HepG2 (cell line): ENCODE measurements around the gene QSOX1. TPM values are rescaled to one million over a fixed set of nuclear protein-coding genes. Genes with fewer than 3 reads are reported as not detected.

ENCODE experiments used
- ATAC-seq: fragments of 200-7000 bp; cut with Tn5 transposase; 3 replicates; pipeline ENCODE4 v1.9.1; 2020; ENCODE audit warnings: mild to moderate bottlenecking, moderate library complexity
- BruUV-seq: library from RNA; stranded (reverse); fragments of 400-500 nt; replicated peaks from 2 replicates; lab custom pipeline; 2021; lab: Mats Ljungman, UMichigan
- CTCF ChIA-PET: fragments of 300-600 bp; formaldehyde crosslinking; extraction: SDS; loops from one replicate; lab custom pipeline; 2021; ENCODE audit warnings: low total read pairs, inconsistent platforms, low intra/inter-chr PET ratio; lab: Yijun Ruan, JAX
- POLR2A ChIA-PET: fragments of 350-600 bp; sonication (Branson Sonifier 250); formaldehyde crosslinking; loops from one replicate; lab custom pipeline; 2020; ENCODE audit warnings: antibody characterized with exemption, inconsistent platforms; lab: Yijun Ruan, JAX
- DNase-seq: peaks from one replicate; pipeline ENCODE4 v3.0.0-alpha.2; 2015; ENCODE audit warnings: low spot score
- FAIRE-seq: peaks from 3 replicates; lab custom pipeline; 2011; peaks lifted over from hg19 to GRCh38; lab: Jason Lieb, UNC
- H2AFZ ChIP-seq: one replicate; pipeline ENCODE4 v1.6.1; 2011; ENCODE audit warnings: low read length, inconsistent platforms
- H3K27ac ChIP-seq: fragments of 300-600 bp; 3 replicates; pipeline ENCODE4 v1.8.0; 2011; ENCODE audit warnings: mixed run types, mild to moderate bottlenecking, mixed read lengths, low read length, inconsistent platforms; ENCODE audit not compliant: insufficient read depth; ENCODE audit errors: extremely low read length
- H3K27me3 ChIP-seq, 2 experiments: fragments of 200-600 bp in 1 of 2; 2 replicates in 1 of 2; 3 replicates in 1 of 2; pipeline versions ENCODE4 v1.6.0 to v1.8.0; 2011; ENCODE audit warnings: low read length in 2 of 2, mild to moderate bottlenecking in 2 of 2, moderate library complexity in 2 of 2, inconsistent platforms in 1 of 2; ENCODE audit not compliant: insufficient read depth in 2 of 2, control insufficient read depth in 1 of 2
- H3K36me3 ChIP-seq, 2 experiments: fragments of 200-600 bp in 1 of 2; replicated peaks in 1 of 2; 2 replicates in 1 of 2; 3 replicates in 1 of 2; pipeline versions ENCODE4 v1.5.1 to v1.8.0; 2011; ENCODE audit warnings: low read length in 2 of 2, inconsistent platforms in 1 of 2; ENCODE audit not compliant: insufficient read depth in 2 of 2, control insufficient read depth in 1 of 2
- H3K4me1 ChIP-seq: 2 replicates; pipeline ENCODE4 v1.5.1; 2012; ENCODE audit warnings: low read length, inconsistent platforms; ENCODE audit not compliant: insufficient read depth
- H3K4me2 ChIP-seq: 2 replicates; pipeline ENCODE4 v1.6.0; 2011; ENCODE audit warnings: low read depth, low read length, inconsistent platforms
- H3K4me3 ChIP-seq, 3 experiments: fragments of 200-600 bp in 1 of 3; sonication (generic), shearing (Covaris generic) in 1 of 3; replicated peaks in 1 of 3; 2 replicates each; pipeline ENCODE4 v1.5.1; 2011 to 2016; ENCODE audit warnings: low read length in 3 of 3, inconsistent platforms in 2 of 3, low read depth in 2 of 3, mild to moderate bottlenecking in 2 of 3, control low read depth in 1 of 3, mixed read lengths in 1 of 3; ENCODE audit not compliant: insufficient read depth in 1 of 3
- H3K79me2 ChIP-seq: one replicate; pipeline ENCODE4 v1.6.1; 2011; ENCODE audit warnings: low read length, inconsistent platforms; ENCODE audit not compliant: insufficient read depth
- H3K9ac ChIP-seq: 2 replicates; pipeline ENCODE4 v1.6.0; 2011; ENCODE audit warnings: mild to moderate bottlenecking, low read depth, low read length, inconsistent platforms; ENCODE audit not compliant: insufficient read depth
- H3K9me3 ChIP-seq: 2 replicates; pipeline ENCODE4 v1.5.1; 2012; ENCODE audit warnings: mild to moderate bottlenecking, low read length
- H4K20me1 ChIP-seq: 2 replicates; pipeline ENCODE4 v1.6.0; 2011; ENCODE audit warnings: inconsistent platforms, mild to moderate bottlenecking, low read length, moderate library complexity; ENCODE audit not compliant: insufficient read depth
- ATM ChIP-seq: fragments of 450-650 bp; IDR thresholded peaks from 2 replicates; pipeline ENCODE4 v1.7.1; 2017; ENCODE audit warnings: mild to moderate bottlenecking, borderline replicate concordance
- IKZF1 ChIP-seq: fragments of 450-650 bp; IDR thresholded peaks from 2 replicates; pipeline ENCODE4 v1.7.1; 2016
- NFIB ChIP-seq: sonication (generic); formaldehyde crosslinking; IDR thresholded peaks from 2 replicates; pipeline ENCODE4 v1.9.0; 2021; ENCODE audit warnings: missing genetic modification reagents, mild to moderate bottlenecking, borderline replicate concordance
- RBM22 ChIP-seq: fragments of 200-400 bp; formaldehyde crosslinking; optimal IDR thresholded peaks from 2 replicates; pipeline ENCODE3; 2017; ENCODE audit warnings: mild to moderate bottlenecking, low read length, moderate library complexity
- REL ChIP-seq: sonication (generic); formaldehyde crosslinking; conservative IDR thresholded peaks from 2 replicates; pipeline ENCODE4 v1.8.0; 2022; ENCODE audit warnings: mild to moderate bottlenecking, missing genetic modification reagents, moderate library complexity
- SETDB1 ChIP-seq: sonication (generic); formaldehyde crosslinking; IDR thresholded peaks from 2 replicates; pipeline ENCODE4 v1.5.1; 2020; ENCODE audit warnings: missing genetic modification reagents, mild to moderate bottlenecking, borderline replicate concordance
- SIN3B ChIP-seq: fragments of 150-350 bp; IDR thresholded peaks from 2 replicates; pipeline ENCODE4 v1.6.1; 2014; ENCODE audit warnings: low read length
- ZNF792 ChIP-seq: IDR thresholded peaks from 2 replicates; pipeline ENCODE4 v1.6.1; 2016
- ZNF891 ChIP-seq: sonication (generic); formaldehyde crosslinking; IDR thresholded peaks from 2 replicates; pipeline ENCODE4 v1.5.0; 2020; ENCODE audit warnings: mild to moderate bottlenecking, missing genetic modification reagents
- ZSCAN9 ChIP-seq: IDR thresholded peaks from 2 replicates; pipeline ENCODE4 v1.6.1; 2016; ENCODE audit warnings: borderline replicate concordance
- WGBS: methylation state at CpG from one replicate; pipeline ENCODE4 v1.1.6; 2017; ENCODE audit warnings: low lambda C conversion rate; 5-methylcytosine and 5-hydroxymethylcytosine counted together
- in situ Hi-C: cut with HindIII; loops from 2 replicates; pipeline ENCODE4 v1.10.0; 2017; ENCODE audit warnings: low pct_unique_long_range_greater_than_20kb; ENCODE audit not compliant: extremely low pct_ligation_motif_present
- intact Hi-C: fragments of 100-400 bp; cut with micrococcal nuclease; formaldehyde crosslinking; loops from one replicate; pipeline ENCODE4 v1.10.0; 2022; ENCODE audit not compliant: unreplicated experiment
- polyA plus RNA-seq, 8 experiments: library from polyadenylated mRNA; depleted of rRNA in 3 of 8; stranded (reverse) in 7 of 8; unstranded in 1 of 8; fragments of >200 nt; fragmentation: Illumina TruSeq in 4 of 8; extraction: Trizol in 4 of 8; gene quantifications; 2 replicates each; pipeline versions ENCODE4 v1.2.1 to v1.2.3, GENCODE V29; 2011 to 2016; ENCODE audit warnings: low read depth in 4 of 8, missing spikeins in 1 of 8, mixed read lengths in 1 of 8; ENCODE audit not compliant: insufficient read depth in 1 of 8
- total RNA-seq, 5 experiments: library from RNA; depleted of rRNA; stranded (reverse); fragments of >200 nt; fragmentation: Illumina TruSeq; extraction: Trizol; gene quantifications; 2 replicates each; pipeline ENCODE4 v1.2.3, GENCODE V29; 2016; ENCODE audit warnings: low read depth in 1 of 5
- TF ChIP-seq, protein P1 (sequence below): sonication (generic); formaldehyde crosslinking; IDR thresholded peaks from 2 replicates; pipeline ENCODE4 v1.5.0; 2020; ENCODE audit warnings: mild to moderate bottlenecking, missing genetic modification reagents, borderline replicate concordance
- TF ChIP-seq, protein P2 (sequence below): sonication (generic); formaldehyde crosslinking; IDR thresholded peaks from 2 replicates; pipeline ENCODE4 v1.5.0; 2020; ENCODE audit warnings: missing genetic modification reagents
- TF ChIP-seq, protein P3 (sequence below): sonication (generic); formaldehyde crosslinking; IDR thresholded peaks from 2 replicates; pipeline ENCODE4 v1.4.0; 2020; ENCODE audit warnings: mild to moderate bottlenecking, missing genetic modification reagents

QSOX1 gene
- total and polyA plus RNA-seq, 2 of the 13 experiments (the other 11 are each of a cell fraction or from before 2014, with no cell fraction given): 6.8 to 40.2 TPM

DNA sequence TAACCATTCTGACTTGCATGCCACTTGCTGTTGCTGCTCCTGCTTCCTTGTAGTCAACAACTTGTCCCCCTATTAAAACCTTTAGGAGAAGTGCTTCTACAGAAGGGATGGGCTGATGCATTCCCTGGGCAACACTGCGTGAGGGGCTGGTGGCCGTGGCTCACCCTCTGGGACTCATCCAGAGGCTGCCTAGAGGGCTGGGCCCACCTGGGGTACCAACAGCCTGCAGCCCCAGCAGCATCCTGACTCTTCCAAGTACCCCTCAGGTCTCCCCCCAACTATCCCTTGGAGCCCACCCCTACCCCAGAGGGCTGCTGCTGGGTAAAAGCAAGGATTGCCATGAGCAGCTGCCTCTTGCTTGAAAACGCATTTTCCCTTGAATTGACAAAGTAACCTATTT is 40.7 kb downstream of the QSOX1 start:
- ATAC-seq: no peak

More for the DNA sequence above, 40.7 kb downstream of the QSOX1 start:
- ChIA-PET POLR2A (no interaction called here), CTCF (no interaction called here)
- Histone ChIP-seq H3K4me3 (no peak overlapping the region), H3K4me1 (peaks cover 9% of the 10 kb centered on the region; the same call in 1 of the 2 replicates), H3K9ac (no peak overlapping the region), H3K36me3 (no peaks in the 10 kb centered on the region), H4K20me1 (no peaks in the 10 kb centered on the region), H3K4me2 (no peak overlapping the region), H3K79me2 (no peaks in the 10 kb centered on the region), H3K27ac (no peak overlapping the region), H2AFZ (no peak overlapping the region), H3K27me3 (no peaks in the 10 kb centered on the region), H3K9me3 (no peaks in the 10 kb centered on the region)
- DNase-seq (no peak), FAIRE-seq (no peak)
- 98% methylated on average over 3 of the region's 3 CpGs for WGBS
- in situ Hi-C loops: no loop called here
- no TSS peak for BruUV-seq
- intact Hi-C loops: no loop called here
- TF ChIP-seq ZNF792 (CRISPR knock-in tag) (no peak), SIN3B (no peak), ZSCAN9 (CRISPR knock-in tag) (no peak), ZNF891 (CRISPR knock-in tag) (no peak), REL (no peak), SETDB1 (CRISPR knock-in tag) (no peak), NFIB (CRISPR knock-in tag) (no peak), RBM22 (no peak), IKZF1 (no peak), ATM (no peak)
- TF ChIP-seq, protein P1, sequence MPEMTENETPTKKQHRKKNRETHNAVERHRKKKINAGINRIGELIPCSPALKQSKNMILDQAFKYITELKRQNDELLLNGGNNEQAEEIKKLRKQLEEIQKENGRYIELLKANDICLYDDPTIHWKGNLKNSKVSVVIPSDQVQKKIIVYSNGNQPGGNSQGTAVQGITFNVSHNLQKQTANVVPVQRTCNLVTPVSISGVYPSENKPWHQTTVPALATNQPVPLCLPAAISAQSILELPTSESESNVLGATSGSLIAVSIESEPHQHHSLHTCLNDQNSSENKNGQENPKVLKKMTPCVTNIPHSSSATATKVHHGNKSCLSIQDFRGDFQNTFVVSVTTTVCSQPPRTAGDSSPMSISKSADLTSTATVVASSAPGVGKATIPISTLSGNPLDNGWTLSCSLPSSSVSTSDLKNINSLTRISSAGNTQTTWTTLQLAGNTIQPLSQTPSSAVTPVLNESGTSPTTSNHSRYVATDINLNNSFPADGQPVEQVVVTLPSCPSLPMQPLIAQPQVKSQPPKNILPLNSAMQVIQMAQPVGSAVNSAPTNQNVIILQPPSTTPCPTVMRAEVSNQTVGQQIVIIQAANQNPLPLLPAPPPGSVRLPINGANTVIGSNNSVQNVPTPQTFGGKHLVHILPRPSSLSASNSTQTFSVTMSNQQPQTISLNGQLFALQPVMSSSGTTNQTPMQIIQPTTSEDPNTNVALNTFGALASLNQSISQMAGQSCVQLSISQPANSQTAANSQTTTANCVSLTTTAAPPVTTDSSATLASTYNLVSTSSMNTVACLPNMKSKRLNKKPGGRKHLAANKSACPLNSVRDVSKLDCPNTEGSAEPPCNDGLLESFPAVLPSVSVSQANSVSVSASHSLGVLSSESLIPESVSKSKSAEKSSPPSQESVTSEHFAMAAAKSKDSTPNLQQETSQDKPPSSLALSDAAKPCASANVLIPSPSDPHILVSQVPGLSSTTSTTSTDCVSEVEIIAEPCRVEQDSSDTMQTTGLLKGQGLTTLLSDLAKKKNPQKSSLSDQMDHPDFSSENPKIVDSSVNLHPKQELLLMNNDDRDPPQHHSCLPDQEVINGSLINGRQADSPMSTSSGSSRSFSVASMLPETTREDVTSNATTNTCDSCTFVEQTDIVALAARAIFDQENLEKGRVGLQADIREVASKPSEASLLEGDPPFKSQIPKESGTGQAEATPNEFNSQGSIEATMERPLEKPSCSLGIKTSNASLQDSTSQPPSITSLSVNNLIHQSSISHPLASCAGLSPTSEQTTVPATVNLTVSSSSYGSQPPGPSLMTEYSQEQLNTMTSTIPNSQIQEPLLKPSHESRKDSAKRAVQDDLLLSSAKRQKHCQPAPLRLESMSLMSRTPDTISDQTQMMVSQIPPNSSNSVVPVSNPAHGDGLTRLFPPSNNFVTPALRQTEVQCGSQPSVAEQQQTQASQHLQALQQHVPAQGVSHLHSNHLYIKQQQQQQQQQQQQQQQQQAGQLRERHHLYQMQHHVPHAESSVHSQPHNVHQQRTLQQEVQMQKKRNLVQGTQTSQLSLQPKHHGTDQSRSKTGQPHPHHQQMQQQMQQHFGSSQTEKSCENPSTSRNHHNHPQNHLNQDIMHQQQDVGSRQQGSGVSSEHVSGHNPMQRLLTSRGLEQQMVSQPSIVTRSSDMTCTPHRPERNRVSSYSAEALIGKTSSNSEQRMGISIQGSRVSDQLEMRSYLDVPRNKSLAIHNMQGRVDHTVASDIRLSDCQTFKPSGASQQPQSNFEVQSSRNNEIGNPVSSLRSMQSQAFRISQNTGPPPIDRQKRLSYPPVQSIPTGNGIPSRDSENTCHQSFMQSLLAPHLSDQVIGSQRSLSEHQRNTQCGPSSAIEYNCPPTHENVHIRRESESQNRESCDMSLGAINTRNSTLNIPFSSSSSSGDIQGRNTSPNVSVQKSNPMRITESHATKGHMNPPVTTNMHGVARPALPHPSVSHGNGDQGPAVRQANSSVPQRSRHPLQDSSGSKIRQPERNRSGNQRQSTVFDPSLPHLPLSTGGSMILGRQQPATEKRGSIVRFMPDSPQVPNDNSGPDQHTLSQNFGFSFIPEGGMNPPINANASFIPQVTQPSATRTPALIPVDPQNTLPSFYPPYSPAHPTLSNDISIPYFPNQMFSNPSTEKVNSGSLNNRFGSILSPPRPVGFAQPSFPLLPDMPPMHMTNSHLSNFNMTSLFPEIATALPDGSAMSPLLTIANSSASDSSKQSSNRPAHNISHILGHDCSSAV (CRISPR knock-in tag): no peak
- TF ChIP-seq, protein P2, sequence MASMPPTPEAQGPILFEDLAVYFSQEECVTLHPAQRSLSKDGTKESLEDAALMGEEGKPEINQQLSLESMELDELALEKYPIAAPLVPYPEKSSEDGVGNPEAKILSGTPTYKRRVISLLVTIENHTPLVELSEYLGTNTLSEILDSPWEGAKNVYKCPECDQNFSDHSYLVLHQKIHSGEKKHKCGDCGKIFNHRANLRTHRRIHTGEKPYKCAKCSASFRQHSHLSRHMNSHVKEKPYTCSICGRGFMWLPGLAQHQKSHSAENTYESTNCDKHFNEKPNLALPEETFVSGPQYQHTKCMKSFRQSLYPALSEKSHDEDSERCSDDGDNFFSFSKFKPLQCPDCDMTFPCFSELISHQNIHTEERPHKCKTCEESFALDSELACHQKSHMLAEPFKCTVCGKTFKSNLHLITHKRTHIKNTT (CRISPR knock-in tag): no peak
- TF ChIP-seq, protein P3, sequence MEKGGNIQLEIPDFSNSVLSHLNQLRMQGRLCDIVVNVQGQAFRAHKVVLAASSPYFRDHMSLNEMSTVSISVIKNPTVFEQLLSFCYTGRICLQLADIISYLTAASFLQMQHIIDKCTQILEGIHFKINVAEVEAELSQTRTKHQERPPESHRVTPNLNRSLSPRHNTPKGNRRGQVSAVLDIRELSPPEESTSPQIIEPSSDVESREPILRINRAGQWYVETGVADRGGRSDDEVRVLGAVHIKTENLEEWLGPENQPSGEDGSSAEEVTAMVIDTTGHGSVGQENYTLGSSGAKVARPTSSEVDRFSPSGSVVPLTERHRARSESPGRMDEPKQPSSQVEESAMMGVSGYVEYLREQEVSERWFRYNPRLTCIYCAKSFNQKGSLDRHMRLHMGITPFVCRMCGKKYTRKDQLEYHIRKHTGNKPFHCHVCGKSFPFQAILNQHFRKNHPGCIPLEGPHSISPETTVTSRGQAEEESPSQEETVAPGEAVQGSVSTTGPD (CRISPR knock-in tag): no peak
